Occipital lobe (tissue), 3 donors: ENCODE data around the gene TRPM1. TPM values are rescaled to one million over a fixed set of nuclear protein-coding genes. Genes with fewer than 3 reads are reported as not detected.

ENCODE experiments used
- DNase-seq: peaks from one replicate; lab custom pipeline; 2025; lab: John Stamatoyannopoulos, UW
- small RNA-seq: library from RNA; depleted of rRNA; stranded (forward); fragments of <200 nt; gene quantifications from one replicate; pipeline ENCODE3, GENCODE V24; 2014
- total RNA-seq: library from RNA; depleted of rRNA; stranded (reverse); fragments of >200 nt; gene quantifications from one replicate; pipeline ENCODE4 v1.2.3, GENCODE V29; 2014

TRPM1 gene
- total RNA-seq, 1 donor from 2014 or later, result not detected

DNA sequence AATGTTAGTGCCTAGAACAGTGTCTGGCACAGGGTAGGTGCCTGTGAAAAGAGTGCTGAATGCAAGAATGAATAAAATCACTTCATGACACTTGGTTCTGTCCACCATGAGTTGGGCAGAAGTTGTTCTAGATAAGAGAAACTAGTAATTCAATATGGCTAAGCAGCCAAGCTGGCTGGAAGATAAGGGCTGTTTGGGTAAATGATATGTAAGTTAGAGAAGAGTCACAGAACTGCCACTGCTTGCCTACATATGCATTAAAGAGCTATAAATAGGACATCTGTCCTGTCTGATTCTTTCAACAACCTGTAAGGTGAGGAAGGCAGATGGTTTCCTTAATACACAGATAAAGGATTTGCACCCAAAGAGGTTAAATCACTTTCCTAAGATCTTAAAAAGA is 123.2 kb downstream of the TRPM1 start:
- DNase-seq, result no peak

DNA sequence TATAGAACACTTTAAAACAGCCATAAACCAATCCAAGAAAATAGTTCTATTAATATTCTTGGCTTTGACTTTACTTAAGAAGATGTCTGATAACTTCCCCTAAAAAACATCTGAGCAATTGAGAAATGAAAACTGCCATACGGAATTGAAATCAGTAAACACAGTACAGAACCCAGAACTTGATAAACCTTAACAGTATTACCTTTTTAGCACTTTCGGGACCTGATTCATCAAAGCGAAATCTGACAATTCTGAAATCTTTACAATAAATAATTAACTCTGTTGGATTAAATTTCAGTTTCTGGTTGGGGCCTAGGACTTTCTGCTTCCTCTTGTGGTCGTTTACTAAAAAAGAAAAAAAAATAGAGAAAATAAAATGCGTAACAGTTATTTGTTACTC is 127.4 kb downstream of the TRPM1 start:
- DNase-seq, result no peak

DNA sequence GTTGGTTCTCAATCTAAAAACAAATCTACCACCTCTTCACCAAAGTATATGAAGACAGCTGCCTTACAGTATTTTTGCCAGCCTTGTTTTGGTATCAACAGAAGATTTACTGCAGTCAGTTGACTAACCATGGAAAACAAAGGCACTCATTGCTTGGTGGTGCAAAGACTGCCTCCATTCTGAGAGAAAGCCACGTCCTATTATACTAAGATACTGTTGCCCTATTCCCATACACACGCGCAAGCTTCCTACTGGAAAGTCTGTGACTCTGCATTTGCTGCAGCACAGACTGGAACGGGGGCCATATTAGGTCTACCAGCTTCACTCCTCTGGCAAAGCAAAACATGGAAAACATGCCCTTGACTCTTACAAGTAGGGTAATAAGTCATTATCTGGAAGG is 128.1 kb downstream of the TRPM1 start:
- DNase-seq, result no peak

DNA sequence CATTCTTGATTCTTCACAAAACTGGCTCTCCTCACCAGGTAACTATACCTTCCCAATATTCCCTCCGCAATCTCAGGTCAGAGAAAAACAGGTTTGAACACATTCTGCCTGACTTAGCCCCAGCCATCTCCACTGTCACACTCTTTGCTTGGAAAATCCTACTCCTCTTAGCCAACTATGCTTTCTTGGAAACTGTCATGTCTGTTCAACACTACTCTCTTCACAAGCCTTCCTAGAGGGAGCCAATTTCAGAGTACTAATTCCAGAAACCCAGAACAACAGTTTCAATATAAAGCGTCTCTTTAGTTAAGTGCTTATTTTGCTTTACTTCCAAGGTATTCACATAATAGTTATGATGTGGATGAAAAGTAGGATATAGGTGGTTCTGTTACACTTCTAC is 131.8 kb downstream of the TRPM1 start:
- DNase-seq, result no peak

DNA sequence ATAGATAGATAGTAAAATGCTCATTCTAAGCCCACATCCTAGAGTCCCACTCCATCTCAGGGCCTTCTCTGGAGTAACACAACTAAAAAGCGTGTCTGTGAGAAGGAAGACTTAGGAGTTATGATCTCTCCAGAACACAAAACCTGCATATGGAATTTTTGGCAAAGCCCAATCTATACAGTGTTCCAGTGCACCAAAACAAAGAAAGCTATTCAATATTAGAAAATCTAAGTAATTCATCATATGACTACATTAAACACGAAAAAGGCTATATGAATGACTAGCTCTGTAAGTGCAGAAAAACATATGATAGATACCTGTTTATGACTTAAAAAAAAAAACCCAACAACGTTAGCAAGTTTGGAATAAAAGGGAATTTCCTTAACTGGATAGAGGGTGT is 137.8 kb downstream of the TRPM1 start:
- DNase-seq, result no peak

DNA sequence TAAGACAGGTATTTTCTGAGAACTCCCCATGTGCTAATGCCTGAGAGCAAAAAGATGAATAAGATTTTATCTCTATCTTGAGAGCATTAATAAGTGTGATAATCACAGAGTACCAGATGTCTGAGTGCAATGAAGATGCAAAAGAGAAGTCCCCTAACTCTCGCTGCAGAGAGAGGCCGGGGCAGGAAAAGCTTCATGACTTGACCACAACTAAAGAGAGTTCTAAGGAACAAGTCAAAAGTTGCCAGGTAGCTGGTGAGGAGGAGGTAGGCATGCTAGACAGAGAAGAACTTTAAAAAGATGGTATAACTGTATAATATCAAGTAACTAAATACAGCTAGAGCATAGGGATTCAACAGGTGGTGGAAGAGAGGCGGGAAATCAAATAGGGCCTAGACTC is 138.9 kb downstream of the TRPM1 start:
- DNase-seq, result no peak

DNA sequence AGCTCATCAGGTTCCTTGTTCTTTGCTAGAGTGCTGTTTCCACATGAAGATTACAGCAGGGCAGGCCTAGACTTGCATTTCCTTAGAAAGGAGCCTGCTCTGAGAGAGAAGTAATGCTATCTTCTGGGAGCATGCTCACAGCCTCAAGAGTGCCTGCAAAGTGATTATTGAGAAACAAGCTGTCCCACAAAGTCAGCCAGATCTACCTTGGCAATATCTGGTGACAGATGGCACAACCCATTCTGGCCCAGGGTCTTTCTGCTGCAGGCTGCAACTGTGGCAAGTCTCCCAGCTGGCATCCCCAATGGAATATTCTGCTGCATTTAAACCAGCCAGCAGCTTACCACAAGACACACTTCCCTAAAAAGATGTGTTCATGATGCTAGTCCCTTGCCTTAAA is 139.4 kb downstream of the TRPM1 start:
- no peak for DNase-seq

DNA sequence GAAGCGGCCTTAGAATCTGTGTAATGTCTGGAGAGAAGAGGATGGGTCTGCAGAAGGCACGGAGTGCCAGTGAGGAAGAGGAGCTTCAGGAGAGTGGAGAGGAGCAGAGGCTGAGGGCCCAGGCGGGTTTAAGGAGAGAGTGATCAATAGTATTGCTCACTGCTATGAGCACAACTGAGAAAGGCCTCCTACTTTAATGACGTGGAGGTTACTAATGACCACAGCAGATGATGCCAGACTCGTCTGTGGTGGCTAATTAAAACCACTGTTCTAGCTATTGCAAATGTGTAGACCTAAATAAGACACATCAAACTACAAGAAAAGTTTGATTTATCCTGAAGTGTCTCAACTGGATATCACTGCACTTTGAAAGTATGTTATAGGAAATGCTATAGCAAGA is 143.3 kb downstream of the TRPM1 start:
- DNase-seq, result no peak

DNA sequence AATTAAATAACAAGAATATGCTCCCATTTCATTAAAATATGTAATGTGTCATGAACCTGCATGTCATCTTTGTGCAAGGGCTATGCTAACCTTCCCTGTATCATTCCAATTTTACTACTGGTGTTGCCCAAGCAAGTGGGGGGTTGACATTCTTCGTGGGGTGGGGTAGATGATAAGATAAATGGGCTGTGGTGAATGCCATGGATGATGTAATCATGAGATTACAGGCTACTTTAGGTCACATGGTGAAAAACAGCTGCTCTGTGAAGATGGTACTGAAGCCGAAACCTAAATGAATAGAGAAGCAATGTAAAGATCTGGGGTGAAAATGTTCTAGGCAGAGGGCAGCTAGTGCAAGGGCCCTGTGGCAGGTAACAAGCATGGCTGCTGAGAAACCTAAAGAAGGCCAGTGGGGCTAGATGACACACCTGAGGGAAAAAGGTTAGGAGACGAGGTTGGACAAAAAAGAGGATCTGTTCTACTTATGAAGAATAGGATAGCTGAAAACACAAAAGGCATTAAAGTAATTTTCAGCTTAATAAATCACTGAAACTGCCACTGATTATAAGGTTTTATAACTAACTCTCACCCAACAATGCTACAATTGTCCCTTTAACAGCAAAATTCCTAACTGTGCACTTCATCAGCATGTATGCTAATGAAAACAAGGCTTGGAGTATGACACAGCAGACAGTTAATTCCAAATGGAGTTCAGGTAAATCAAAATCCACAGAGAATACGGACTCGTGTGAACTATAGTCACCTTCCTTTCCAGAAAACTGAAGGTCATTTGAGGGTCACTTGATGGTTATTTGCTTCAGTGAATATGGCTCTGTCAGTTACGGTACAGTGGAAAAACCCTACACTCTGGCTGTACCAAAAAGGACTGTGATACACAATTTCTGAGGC is 145.1 kb downstream of the TRPM1 start:
- no peak for DNase-seq

DNA sequence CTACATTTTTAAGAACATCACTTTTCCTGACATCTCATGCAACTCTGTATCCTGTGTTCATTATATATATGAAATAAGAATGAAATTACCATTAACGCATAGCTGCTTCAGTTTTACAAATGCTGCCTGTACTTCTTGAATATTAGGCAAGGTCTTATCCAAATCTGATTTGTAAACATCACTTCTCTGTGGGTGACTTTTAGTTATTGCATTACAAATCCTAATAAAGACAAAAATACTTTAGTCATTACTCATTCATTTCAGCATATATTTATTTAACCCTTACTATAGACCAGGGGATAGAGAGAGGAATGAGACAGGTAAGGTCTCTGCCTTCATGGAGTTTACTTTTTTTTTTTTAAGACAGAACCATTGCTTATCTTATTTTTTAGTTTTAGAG is 146.9 kb downstream of the TRPM1 start:
- no peak for DNase-seq

DNA sequence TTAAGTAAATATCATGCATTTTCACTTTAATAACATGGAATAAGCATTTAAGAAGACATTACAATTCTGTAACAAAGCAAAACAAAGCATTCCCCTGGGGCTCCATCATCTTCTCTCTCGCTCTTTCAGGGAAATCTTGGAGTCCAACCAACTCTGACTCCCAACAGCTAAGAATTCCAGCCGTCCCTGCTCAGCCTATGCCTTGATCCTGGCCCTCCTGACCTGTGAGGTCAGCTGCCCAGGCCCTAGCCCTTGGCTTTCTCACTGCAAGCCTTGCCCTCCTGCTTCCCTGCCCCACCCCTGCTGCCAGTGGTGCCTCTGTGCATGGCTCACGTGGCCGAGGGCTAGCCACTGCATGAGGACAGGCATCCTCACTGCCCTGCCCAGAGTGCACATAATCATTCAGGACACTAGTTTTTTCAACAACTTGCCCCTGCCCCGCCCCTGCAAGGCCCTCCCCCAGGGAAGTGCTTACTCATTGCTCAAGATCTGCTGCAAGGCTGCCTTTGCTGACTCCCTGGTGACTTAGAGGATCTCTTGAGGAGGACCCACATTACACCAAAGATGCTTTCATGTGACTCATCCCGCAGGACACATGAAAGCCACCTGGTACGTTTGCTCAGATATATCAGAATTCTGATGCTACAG is 147.7 kb downstream of the TRPM1 start:
- DNase-seq, result no peak

DNA sequence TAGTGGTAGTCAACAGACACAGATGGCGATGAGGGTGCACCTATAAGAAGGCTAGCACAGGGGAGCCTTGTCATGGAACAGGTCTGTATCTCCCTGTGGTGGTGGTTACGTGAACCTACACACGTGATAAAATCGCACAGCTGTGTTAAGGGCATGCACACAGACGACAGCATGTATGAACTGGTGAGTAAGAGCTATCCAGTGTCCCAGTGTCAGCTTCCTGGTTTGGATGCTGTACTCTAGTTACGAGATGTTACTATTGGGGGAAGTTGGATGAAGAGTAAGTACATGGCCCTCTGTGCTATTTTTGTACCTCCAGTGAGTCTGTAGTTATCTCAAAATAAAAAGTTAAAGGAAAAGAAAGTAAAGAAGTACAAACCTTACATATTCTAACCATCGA is 148.3 kb downstream of the TRPM1 start:
- no peak for DNase-seq

Small RNAs within 50 kb of the gene (small RNA-seq; reads per million reads assigned to genes)
- gene MIR211 (not detected), gene RNU6-466P (not detected)

Other genes starting within 250 kb of the TRPM1 start
- gene FAN1, start 197.8 kb downstream of the TRPM1 start, total RNA-seq, result 32.6 TPM
- 13.4 TPM for gene MTMR10, start 110.1 kb downstream of the TRPM1 start, total RNA-seq
- 47.9 TPM for gene KLF13, start 225.1 kb upstream of the TRPM1 start, total RNA-seq